SK-N-SH treated with all-trans-retinoic acid at 6 μM for 48 hours (cell line): Measurements from ENCODE around the gene ARL15.

ENCODE experiments used
- ATAC-seq: fragments of 200-7000 bp; cut with Tn5 transposase; 3 replicates; pipeline ENCODE4 v1.9.1; 2020; ENCODE audit warnings: mild to moderate bottlenecking, moderate library complexity
- ARNTL ChIP-seq: fragments of 450-650 bp; formaldehyde crosslinking; IDR thresholded peaks from 2 replicates; pipeline ENCODE4 v1.5.0; 2020; ENCODE audit warnings: low read depth, mild to moderate bottlenecking, moderate library complexity, borderline replicate concordance
- BACH2 ChIP-seq: fragments of 250-450 bp; sonication (Bioruptor Pico); IDR thresholded peaks from 2 replicates; pipeline ENCODE4 v1.9.0; 2021; ENCODE audit warnings: mild to moderate bottlenecking, borderline replicate concordance
- CSDC2 ChIP-seq: fragments of 250-450 bp; sonication (Bioruptor Pico); IDR thresholded peaks from 2 replicates; pipeline ENCODE4 v1.5.0; 2020; ENCODE audit warnings: mild to moderate bottlenecking, moderate library complexity
- ESRRG ChIP-seq: fragments of 250-450 bp; sonication (Bioruptor Pico); IDR thresholded peaks from 2 replicates; pipeline ENCODE4 v1.6.1; 2021; ENCODE audit warnings: mild to moderate bottlenecking
- GLIS3 ChIP-seq: fragments of 250-450 bp; sonication (Bioruptor Pico); IDR thresholded peaks from 2 replicates; pipeline ENCODE4 v1.5.0; 2020; ENCODE audit warnings: mild to moderate bottlenecking, moderate library complexity
- ISL1 ChIP-seq: fragments of 250-450 bp; sonication (Bioruptor Pico); IDR thresholded peaks from 2 replicates; pipeline ENCODE4 v2.1.2; 2022; ENCODE audit warnings: mild to moderate bottlenecking, moderate library complexity
- OSR1 ChIP-seq: fragments of 250-450 bp; sonication (Bioruptor Pico); IDR thresholded peaks from 2 replicates; pipeline ENCODE4 v1.8.0; 2022; ENCODE audit warnings: moderate library complexity, mild to moderate bottlenecking, inconsistent platforms
- PPARA ChIP-seq: fragments of 250-450 bp; sonication (Bioruptor Pico); IDR thresholded peaks from 2 replicates; pipeline ENCODE4 v1.5.0; 2020; ENCODE audit warnings: mild to moderate bottlenecking, borderline replicate concordance
- RARB ChIP-seq: fragments of 250-450 bp; sonication (Bioruptor Pico); IDR thresholded peaks from 2 replicates; pipeline ENCODE4 v1.8.0; 2021; ENCODE audit warnings: mild to moderate bottlenecking, moderate library complexity
- SNAI2 ChIP-seq: fragments of 250-450 bp; sonication (Bioruptor Pico); IDR thresholded peaks from 2 replicates; pipeline ENCODE4 v1.5.0; 2020; ENCODE audit warnings: mild to moderate bottlenecking, moderate library complexity
- TCF4 ChIP-seq: fragments of 250-450 bp; sonication (Bioruptor Pico); IDR thresholded peaks from 2 replicates; pipeline ENCODE4 v1.8.0; 2021; ENCODE audit warnings: mild to moderate bottlenecking, moderate library complexity, borderline replicate concordance
- TOX ChIP-seq: fragments of 250-450 bp; sonication (Bioruptor Pico); IDR thresholded peaks from 2 replicates; pipeline ENCODE4 v1.8.0; 2021; ENCODE audit warnings: mild to moderate bottlenecking, moderate library complexity, borderline replicate concordance
- ZC3H10 ChIP-seq: fragments of 250-450 bp; sonication (Bioruptor Pico); IDR thresholded peaks from 2 replicates; pipeline ENCODE4 v1.5.1; 2021; ENCODE audit warnings: mild to moderate bottlenecking, moderate library complexity
- ZFP3 ChIP-seq: fragments of 250-450 bp; sonication (Bioruptor Pico); IDR thresholded peaks from 2 replicates; pipeline ENCODE4 v1.5.0; 2020; ENCODE audit warnings: mild to moderate bottlenecking, moderate library complexity
- ZFP30 ChIP-seq: fragments of 450-650 bp; formaldehyde crosslinking; IDR thresholded peaks from 2 replicates; pipeline ENCODE4 v1.5.0; 2022; ENCODE audit warnings: mild to moderate bottlenecking, moderate library complexity
- ZNF70 ChIP-seq: fragments of 450-650 bp; formaldehyde crosslinking; IDR thresholded peaks from 2 replicates; pipeline ENCODE4 v1.5.0; 2020; ENCODE audit warnings: mild to moderate bottlenecking, moderate library complexity
- ZNF8 ChIP-seq: fragments of 450-650 bp; formaldehyde crosslinking; IDR thresholded peaks from 2 replicates; pipeline ENCODE4 v1.5.0; 2020; ENCODE audit warnings: mild to moderate bottlenecking, moderate library complexity
- TF ChIP-seq, protein P1 (sequence below): fragments of 250-450 bp; sonication (Bioruptor Pico); IDR thresholded peaks from 2 replicates; pipeline ENCODE4 v1.5.1; 2021; ENCODE audit warnings: mild to moderate bottlenecking, moderate library complexity
- TF ChIP-seq, protein P2 (sequence below): fragments of 250-450 bp; sonication (Bioruptor Pico); IDR thresholded peaks from 2 replicates; pipeline ENCODE4 v1.5.0; 2020; ENCODE audit warnings: mild to moderate bottlenecking, moderate library complexity
- TF ChIP-seq, protein P3 (sequence below): fragments of 250-450 bp; sonication (Bioruptor Pico); IDR thresholded peaks from 2 replicates; pipeline ENCODE4 v1.8.0; 2021; ENCODE audit warnings: low read depth, mild to moderate bottlenecking, moderate library complexity, borderline replicate concordance
- TF ChIP-seq, protein P4 (sequence below): fragments of 250-450 bp; sonication (Bioruptor Pico); IDR thresholded peaks from 2 replicates; pipeline ENCODE4 v1.8.0; 2020; ENCODE audit warnings: mild to moderate bottlenecking, moderate library complexity, borderline replicate concordance
- TF ChIP-seq, protein P5 (sequence below): fragments of 250-450 bp; sonication (Bioruptor Pico); IDR thresholded peaks from 2 replicates; pipeline ENCODE4 v1.5.1; 2020; ENCODE audit warnings: low read depth, mild to moderate bottlenecking, moderate library complexity

ARL15 gene

DNA sequence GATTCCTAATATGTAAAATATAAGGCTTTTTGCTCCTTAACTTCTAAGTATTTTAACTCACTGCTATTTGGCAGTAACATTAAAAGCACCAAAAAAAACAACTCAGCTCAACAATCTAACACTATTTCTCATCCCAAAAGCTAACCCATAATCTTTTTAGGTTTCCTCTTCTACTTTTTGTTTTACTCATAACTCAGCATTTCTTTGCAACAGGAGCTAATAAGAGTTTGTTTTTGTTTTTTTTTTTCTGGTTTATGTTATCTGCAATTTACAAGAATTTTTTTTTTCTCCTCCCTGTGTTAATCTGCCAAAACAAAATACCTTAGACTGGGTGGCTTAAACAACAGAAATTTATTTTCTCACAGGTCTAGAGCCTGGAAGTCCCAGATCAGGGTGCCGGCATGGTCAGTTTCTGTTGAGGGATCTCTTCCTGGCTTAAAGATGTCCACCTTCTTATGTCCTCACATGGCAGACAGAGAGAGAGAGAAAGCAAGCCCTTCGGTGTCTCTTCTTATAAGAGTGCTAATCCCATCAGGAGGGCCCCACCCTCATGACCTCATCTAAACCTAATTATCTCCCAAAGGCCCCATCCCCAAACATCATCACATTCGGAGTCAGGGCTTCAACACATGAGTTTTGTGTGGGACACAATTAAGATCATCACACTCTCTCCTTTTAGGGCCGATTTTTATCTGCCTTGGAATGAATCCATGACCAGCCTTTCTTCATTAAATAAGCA is 31.2 kb downstream of the ARL15 start:
- no peak for ATAC-seq
- TF ChIP-seq ARNTL = no peak
- TF ChIP-seq OSR1 (CRISPR knock-in tag) = no peak
- TF ChIP-seq RARB (CRISPR knock-in tag) = no peak
- TF ChIP-seq, protein P1, sequence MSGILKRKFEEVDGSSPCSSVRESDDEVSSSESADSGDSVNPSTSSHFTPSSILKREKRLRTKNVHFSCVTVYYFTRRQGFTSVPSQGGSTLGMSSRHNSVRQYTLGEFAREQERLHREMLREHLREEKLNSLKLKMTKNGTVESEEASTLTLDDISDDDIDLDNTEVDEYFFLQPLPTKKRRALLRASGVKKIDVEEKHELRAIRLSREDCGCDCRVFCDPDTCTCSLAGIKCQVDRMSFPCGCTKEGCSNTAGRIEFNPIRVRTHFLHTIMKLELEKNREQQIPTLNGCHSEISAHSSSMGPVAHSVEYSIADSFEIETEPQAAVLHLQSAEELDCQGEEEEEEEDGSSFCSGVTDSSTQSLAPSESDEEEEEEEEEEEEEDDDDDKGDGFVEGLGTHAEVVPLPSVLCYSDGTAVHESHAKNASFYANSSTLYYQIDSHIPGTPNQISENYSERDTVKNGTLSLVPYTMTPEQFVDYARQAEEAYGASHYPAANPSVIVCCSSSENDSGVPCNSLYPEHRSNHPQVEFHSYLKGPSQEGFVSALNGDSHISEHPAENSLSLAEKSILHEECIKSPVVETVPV (CRISPR knock-in tag) = no peak
- TF ChIP-seq, protein P2, sequence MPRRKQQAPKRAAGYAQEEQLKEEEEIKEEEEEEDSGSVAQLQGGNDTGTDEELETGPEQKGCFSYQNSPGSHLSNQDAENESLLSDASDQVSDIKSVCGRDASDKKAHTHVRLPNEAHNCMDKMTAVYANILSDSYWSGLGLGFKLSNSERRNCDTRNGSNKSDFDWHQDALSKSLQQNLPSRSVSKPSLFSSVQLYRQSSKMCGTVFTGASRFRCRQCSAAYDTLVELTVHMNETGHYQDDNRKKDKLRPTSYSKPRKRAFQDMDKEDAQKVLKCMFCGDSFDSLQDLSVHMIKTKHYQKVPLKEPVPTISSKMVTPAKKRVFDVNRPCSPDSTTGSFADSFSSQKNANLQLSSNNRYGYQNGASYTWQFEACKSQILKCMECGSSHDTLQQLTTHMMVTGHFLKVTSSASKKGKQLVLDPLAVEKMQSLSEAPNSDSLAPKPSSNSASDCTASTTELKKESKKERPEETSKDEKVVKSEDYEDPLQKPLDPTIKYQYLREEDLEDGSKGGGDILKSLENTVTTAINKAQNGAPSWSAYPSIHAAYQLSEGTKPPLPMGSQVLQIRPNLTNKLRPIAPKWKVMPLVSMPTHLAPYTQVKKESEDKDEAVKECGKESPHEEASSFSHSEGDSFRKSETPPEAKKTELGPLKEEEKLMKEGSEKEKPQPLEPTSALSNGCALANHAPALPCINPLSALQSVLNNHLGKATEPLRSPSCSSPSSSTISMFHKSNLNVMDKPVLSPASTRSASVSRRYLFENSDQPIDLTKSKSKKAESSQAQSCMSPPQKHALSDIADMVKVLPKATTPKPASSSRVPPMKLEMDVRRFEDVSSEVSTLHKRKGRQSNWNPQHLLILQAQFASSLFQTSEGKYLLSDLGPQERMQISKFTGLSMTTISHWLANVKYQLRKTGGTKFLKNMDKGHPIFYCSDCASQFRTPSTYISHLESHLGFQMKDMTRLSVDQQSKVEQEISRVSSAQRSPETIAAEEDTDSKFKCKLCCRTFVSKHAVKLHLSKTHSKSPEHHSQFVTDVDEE (CRISPR knock-in tag) = no peak
- TF ChIP-seq TOX (CRISPR knock-in tag) = no peak
- no peak for TF ChIP-seq ISL1 (CRISPR knock-in tag)
- no peak for TF ChIP-seq PPARA
- no peak for TF ChIP-seq SNAI2 (CRISPR knock-in tag)
- TF ChIP-seq ZNF70 (CRISPR knock-in tag) = no peak
- TF ChIP-seq, protein P3, sequence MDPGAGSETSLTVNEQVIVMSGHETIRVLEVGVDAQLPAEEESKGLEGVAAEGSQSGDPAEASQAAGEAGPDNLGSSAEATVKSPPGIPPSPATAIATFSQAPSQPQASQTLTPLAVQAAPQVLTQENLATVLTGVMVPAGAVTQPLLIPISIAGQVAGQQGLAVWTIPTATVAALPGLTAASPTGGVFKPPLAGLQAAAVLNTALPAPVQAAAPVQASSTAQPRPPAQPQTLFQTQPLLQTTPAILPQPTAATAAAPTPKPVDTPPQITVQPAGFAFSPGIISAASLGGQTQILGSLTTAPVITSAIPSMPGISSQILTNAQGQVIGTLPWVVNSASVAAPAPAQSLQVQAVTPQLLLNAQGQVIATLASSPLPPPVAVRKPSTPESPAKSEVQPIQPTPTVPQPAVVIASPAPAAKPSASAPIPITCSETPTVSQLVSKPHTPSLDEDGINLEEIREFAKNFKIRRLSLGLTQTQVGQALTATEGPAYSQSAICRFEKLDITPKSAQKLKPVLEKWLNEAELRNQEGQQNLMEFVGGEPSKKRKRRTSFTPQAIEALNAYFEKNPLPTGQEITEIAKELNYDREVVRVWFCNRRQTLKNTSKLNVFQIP (CRISPR knock-in tag) = no peak
- TF ChIP-seq ZC3H10 = no peak
- TF ChIP-seq ZNF8 (CRISPR knock-in tag) = no peak
- no peak for TF ChIP-seq GLIS3 (CRISPR knock-in tag)
- no peak for TF ChIP-seq ZFP30
- TF ChIP-seq, protein P4, sequence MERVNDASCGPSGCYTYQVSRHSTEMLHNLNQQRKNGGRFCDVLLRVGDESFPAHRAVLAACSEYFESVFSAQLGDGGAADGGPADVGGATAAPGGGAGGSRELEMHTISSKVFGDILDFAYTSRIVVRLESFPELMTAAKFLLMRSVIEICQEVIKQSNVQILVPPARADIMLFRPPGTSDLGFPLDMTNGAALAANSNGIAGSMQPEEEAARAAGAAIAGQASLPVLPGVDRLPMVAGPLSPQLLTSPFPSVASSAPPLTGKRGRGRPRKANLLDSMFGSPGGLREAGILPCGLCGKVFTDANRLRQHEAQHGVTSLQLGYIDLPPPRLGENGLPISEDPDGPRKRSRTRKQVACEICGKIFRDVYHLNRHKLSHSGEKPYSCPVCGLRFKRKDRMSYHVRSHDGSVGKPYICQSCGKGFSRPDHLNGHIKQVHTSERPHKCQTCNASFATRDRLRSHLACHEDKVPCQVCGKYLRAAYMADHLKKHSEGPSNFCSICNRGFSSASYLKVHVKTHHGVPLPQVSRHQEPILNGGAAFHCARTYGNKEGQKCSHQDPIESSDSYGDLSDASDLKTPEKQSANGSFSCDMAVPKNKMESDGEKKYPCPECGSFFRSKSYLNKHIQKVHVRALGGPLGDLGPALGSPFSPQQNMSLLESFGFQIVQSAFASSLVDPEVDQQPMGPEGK = no peak
- TF ChIP-seq BACH2 (CRISPR knock-in tag) = no peak
- no peak for TF ChIP-seq ESRRG (CRISPR knock-in tag)
- TF ChIP-seq CSDC2 (CRISPR knock-in tag) = no peak

DNA sequence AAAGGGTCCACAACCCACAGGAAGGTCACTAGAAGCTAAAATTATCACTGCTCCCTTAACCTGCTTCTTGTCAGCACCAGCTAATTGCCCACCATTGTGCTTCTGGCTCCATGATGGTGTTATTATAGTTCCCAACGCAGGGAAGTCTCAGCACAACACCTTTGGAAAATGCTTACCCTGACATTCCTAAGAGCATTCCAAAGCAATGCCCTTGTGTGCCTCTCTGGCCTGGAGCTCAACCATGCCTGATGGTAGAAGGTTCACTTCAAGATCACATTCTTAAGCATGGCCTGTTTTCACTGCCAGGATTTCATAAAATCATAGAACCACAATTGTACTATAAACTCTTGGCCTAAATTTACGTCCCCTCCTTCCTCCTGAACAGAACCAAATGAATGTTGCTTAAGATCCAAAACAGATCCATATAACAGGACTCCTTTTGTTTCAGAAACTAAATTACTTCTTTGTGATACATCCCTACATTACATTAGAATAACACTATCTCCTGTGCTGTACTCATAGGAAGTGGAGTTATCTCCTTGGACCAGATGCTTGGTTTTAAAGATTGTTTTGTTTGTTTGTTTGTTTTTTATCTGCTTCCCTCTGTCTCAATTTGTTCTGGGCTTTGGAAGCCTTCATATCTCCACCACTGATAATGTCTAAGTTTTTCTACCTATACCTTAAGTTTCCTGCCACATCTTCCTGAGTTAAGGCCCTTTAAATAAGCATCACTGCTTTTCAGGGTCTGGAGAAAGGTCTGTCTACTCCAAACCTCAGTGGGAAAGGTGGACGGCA is 32.1 kb downstream of the ARL15 start:
- TF ChIP-seq RARB (CRISPR knock-in tag) (no peak), BACH2 (CRISPR knock-in tag) (no peak), ISL1 (CRISPR knock-in tag) (no peak), SNAI2 (CRISPR knock-in tag) (no peak), ESRRG (CRISPR knock-in tag) (no peak), TOX (CRISPR knock-in tag) (no peak), GLIS3 (CRISPR knock-in tag) (no peak), ZFP3 (no peak), TCF4 (CRISPR knock-in tag) (no peak), ZNF70 (CRISPR knock-in tag) (no peak)
- TF ChIP-seq, protein P4 = no peak
- TF ChIP-seq, protein P5, sequence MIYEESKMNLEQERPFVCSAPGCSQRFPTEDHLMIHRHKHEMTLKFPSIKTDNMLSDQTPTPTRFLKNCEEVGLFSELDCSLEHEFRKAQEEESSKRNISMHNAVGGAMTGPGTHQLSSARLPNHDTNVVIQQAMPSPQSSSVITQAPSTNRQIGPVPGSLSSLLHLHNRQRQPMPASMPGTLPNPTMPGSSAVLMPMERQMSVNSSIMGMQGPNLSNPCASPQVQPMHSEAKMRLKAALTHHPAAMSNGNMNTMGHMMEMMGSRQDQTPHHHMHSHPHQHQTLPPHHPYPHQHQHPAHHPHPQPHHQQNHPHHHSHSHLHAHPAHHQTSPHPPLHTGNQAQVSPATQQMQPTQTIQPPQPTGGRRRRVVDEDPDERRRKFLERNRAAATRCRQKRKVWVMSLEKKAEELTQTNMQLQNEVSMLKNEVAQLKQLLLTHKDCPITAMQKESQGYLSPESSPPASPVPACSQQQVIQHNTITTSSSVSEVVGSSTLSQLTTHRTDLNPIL = no peak
- no peak for ATAC-seq
